Spinal cord (tissue), 10 donors: ENCODE data around the gene ADH1B. TPM values are rescaled to one million over a fixed set of nuclear protein-coding genes. Genes with fewer than 3 reads are reported as not detected.
A peak's percentile ranks its signal among the peaks of the same experiment; 100 is the strongest.
"Not testable (repeated sequence)": the region's sequence is repeated elsewhere in the genome, so short reads cannot be mapped to it uniquely, and the experiment has no call there.

Experiments used
- DNase-seq, 6 donors: peaks; one replicate each; pipeline versions ENCODE4 v3.0.0 to v3.0.0-alpha.2; 2013 to 2015; ENCODE audit warnings: low spot score in 6 of 6, low read depth in 4 of 6
- H3K27ac ChIP-seq: one replicate; pipeline ENCODE4 v1.5.1; 2013; ENCODE audit warnings: low read depth, low read length, control low read depth
- H3K27me3 ChIP-seq: one replicate; pipeline ENCODE4 v1.6.1; 2013; ENCODE audit warnings: low read length; ENCODE audit not compliant: control insufficient read depth, insufficient read depth
- H3K36me3 ChIP-seq: one replicate; pipeline ENCODE4 v1.6.1; 2013; ENCODE audit warnings: low read length; ENCODE audit not compliant: control insufficient read depth, insufficient read depth
- H3K4me1 ChIP-seq: one replicate; pipeline ENCODE4 v1.6.1; 2013; ENCODE audit warnings: low read length; ENCODE audit not compliant: control insufficient read depth, insufficient read depth
- H3K4me3 ChIP-seq: one replicate; pipeline ENCODE4 v1.5.1; 2013; ENCODE audit warnings: low read depth, low read length, control low read depth
- H3K9me3 ChIP-seq: one replicate; pipeline ENCODE4 v1.6.1; 2013; ENCODE audit warnings: low read length; ENCODE audit not compliant: control insufficient read depth, insufficient read depth
- WGBS: methylation state at CpG from one replicate; pipeline ENCODE4 v1.1.5; 2013; ENCODE audit warnings: missing lambda C conversion rate; ENCODE audit not compliant: insufficient coverage; 5-methylcytosine and 5-hydroxymethylcytosine counted together
- polyA plus RNA-seq, 2 donors: library from polyadenylated mRNA; unstranded; fragments of 120-200 nt; gene quantifications; one replicate each; pipeline ENCODE4 v1.2.1, GENCODE V29; 2013; ENCODE audit not compliant: insufficient read length in 2 of 2
- total RNA-seq, 2 donors: library from RNA; depleted of rRNA in 1 of 2; stranded (reverse); fragments of 120-200 nt in 1 of 2; fragments of >200 nt in 1 of 2; gene quantifications; one replicate each; pipeline versions ENCODE4 v1.2.3 to v1.2.4, GENCODE V29; 2013 to 2014
- donor health status: healthy.

The ADH1B gene
- total and polyA plus RNA-seq, 4 donors, result 0.33 to 8.4 (median 1.6) TPM

GRCh38 chr4:99329876-99330275 lies 8.7 kb upstream of the ADH1B start:
- H3K4me1 ChIP-seq, result no peaks in the 10 kb centered on the region
- no peaks in the 10 kb centered on the region for H3K9me3 ChIP-seq
- WGBS, result 80% methylated on average over 1 of the region's 2 CpGs
- H3K36me3 ChIP-seq, result no peaks in the 10 kb centered on the region
- no peak overlapping the region for H3K27ac ChIP-seq
- H3K4me3 ChIP-seq, result no peak overlapping the region
- DNase-seq, result no peak
- no peaks in the 10 kb centered on the region for H3K27me3 ChIP-seq

GRCh38 chr4:99324979-99325378 lies 3.8 kb upstream of the ADH1B start:
- Histone ChIP-seq H3K4me1 (no peaks in the 10 kb centered on the region), H3K9me3 (no peaks in the 10 kb centered on the region), H3K36me3 (no peaks in the 10 kb centered on the region), H3K27me3 (no peaks in the 10 kb centered on the region), H3K4me3 (no peak overlapping the region), H3K27ac (no peak overlapping the region)
- WGBS, result 35% methylated on average over 2 of the region's 3 CpGs
- DNase-seq, result peak in 2 of 6 donors; percentile 4 to 79

GRCh38 chr4:99324361-99324760 lies 3.2 kb upstream of the ADH1B start:
- no peak overlapping the region for H3K4me3 ChIP-seq
- no peak for DNase-seq
- H3K4me1 ChIP-seq, result no peaks in the 10 kb centered on the region
- whole genome bisulfite sequencing, result no CpG with 5 or more reads among the region's 1 CpG
- no peaks in the 10 kb centered on the region for H3K27me3 ChIP-seq
- H3K9me3 ChIP-seq, result no peaks in the 10 kb centered on the region
- no peaks in the 10 kb centered on the region for H3K36me3 ChIP-seq
- H3K27ac ChIP-seq, result no peak overlapping the region

GRCh38 chr4:99323756-99324155 lies 2.6 kb upstream of the ADH1B start:
- DNase-seq, result peak in 1 of 6 donors; percentile 19
- Histone ChIP-seq H3K4me1 (no peaks in the 10 kb centered on the region), H3K9me3 (no peaks in the 10 kb centered on the region), H3K27ac (no peak overlapping the region), H3K27me3 (no peaks in the 10 kb centered on the region), H3K36me3 (no peaks in the 10 kb centered on the region), H3K4me3 (no peak overlapping the region)
- no CpG with 5 or more reads among the region's 1 CpG for WGBS

- H3K27me3 ChIP-seq, H3K9me3 ChIP-seq, H3K36me3 ChIP-seq, DNase-seq, H3K4me1 ChIP-seq, H3K27ac ChIP-seq, H3K4me3 ChIP-seq: not testable (repeated sequence)
- WGBS, result 92% methylated on average over 6 of the region's 8 CpGs
Measured at GRCh38 chr4:99317811-99318210, 3.4 kb downstream of the ADH1B start.

GRCh38 chr4:99317354-99317753 lies 3.8 kb downstream of the ADH1B start:
- no peaks in the 10 kb centered on the region for H3K4me1 ChIP-seq
- H3K4me3 ChIP-seq, result no peak overlapping the region
- H3K27me3 ChIP-seq, result no peaks in the 10 kb centered on the region
- no peak overlapping the region for H3K27ac ChIP-seq
- no peak for DNase-seq
- no peaks in the 10 kb centered on the region for H3K36me3 ChIP-seq
- WGBS, result 90% methylated on average over 2 of the region's 3 CpGs
- H3K9me3 ChIP-seq, result no peaks in the 10 kb centered on the region

GRCh38 chr4:99315839-99316238 lies 5.4 kb downstream of the ADH1B start:
- H3K9me3 ChIP-seq, result no peaks in the 10 kb centered on the region
- 78% methylated on average over 3 of the region's 6 CpGs for WGBS
- DNase-seq, result no peak

GRCh38 chr4:99314211-99314610 lies 7.0 kb downstream of the ADH1B start:
- H3K4me3 ChIP-seq, result no peak overlapping the region
- no CpG with 5 or more reads among the region's 1 CpG for WGBS
- H3K36me3 ChIP-seq, result no peaks in the 10 kb centered on the region
- H3K9me3 ChIP-seq, result no peaks in the 10 kb centered on the region
- DNase-seq, result no peak
- no peaks in the 10 kb centered on the region for H3K27me3 ChIP-seq
- H3K27ac ChIP-seq, result no peak overlapping the region
- H3K4me1 ChIP-seq, result no peaks in the 10 kb centered on the region

More at GRCh38 chr4:99315839-99316238, 5.4 kb downstream of the ADH1B start:
- Histone ChIP-seq H3K4me3 (no peak overlapping the region), H3K36me3 (no peaks in the 10 kb centered on the region), H3K27me3 (no peaks in the 10 kb centered on the region), H3K27ac (no peak overlapping the region), H3K4me1 (no peaks in the 10 kb centered on the region)

GRCh38 chr4:99310389-99310788 lies 10.8 kb downstream of the ADH1B start:
- H3K4me3 ChIP-seq, result no peak overlapping the region
- H3K4me1 ChIP-seq, result no peaks in the 10 kb centered on the region
- WGBS, result 100% methylated on average over 1 of the region's 2 CpGs
- H3K27ac ChIP-seq, result no peak overlapping the region
- H3K9me3 ChIP-seq, result no peaks in the 10 kb centered on the region
- H3K36me3 ChIP-seq, result no peaks in the 10 kb centered on the region
- H3K27me3 ChIP-seq, result no peaks in the 10 kb centered on the region
- DNase-seq, result no peak

- Histone ChIP-seq H3K4me3 (no peak overlapping the region), H3K9me3 (no peaks in the 10 kb centered on the region), H3K27ac (no peak overlapping the region), H3K36me3 (no peaks in the 10 kb centered on the region), H3K4me1 (no peaks in the 10 kb centered on the region), H3K27me3 (no peaks in the 10 kb centered on the region)
- 96% methylated on average over 3 of the region's 11 CpGs for WGBS
- no peak for DNase-seq
Measured at GRCh38 chr4:99305638-99306400, 15.4 kb downstream of the ADH1B start.
